Kidney (tissue), 14 donors: ENCODE measurements around the gene VPS13C. TPM values are rescaled to one million over a fixed set of nuclear protein-coding genes. Genes with fewer than 3 reads are reported as not detected.

Experiments used
- DNase-seq, 5 donors: peaks; one replicate each; pipeline ENCODE4 v3.0.0-alpha.2; 2013 to 2020
- FAIRE-seq: peaks from 2 replicates; lab custom pipeline; 2012; peaks lifted over from hg19 to GRCh38; lab: Jason Lieb, UNC
- H3K27ac ChIP-seq, 2 donors: one replicate each; pipeline ENCODE4 v1.7.0; 2013; ENCODE audit warnings: low read depth in 2 of 2, low read length in 2 of 2, inconsistent platforms in 1 of 2
- H3K27me3 ChIP-seq: one replicate; pipeline ENCODE4 v1.7.1; 2013; ENCODE audit warnings: low read length, inconsistent platforms; ENCODE audit not compliant: control insufficient read depth, insufficient read depth
- H3K36me3 ChIP-seq, 3 donors: one replicate each; pipeline versions ENCODE4 v1.7.0 to v1.7.1; 2013; ENCODE audit warnings: low read length in 3 of 3, control low read depth in 1 of 3, inconsistent platforms in 1 of 3; ENCODE audit not compliant: insufficient read depth in 3 of 3, control insufficient read depth in 2 of 3
- H3K4me1 ChIP-seq, 3 donors: one replicate each; pipeline versions ENCODE4 v1.7.0 to v1.7.1; 2013; ENCODE audit warnings: low read length in 3 of 3, inconsistent platforms in 1 of 3, low read depth in 1 of 3; ENCODE audit not compliant: control insufficient read depth in 2 of 3, insufficient read depth in 2 of 3
- H3K4me3 ChIP-seq, 3 donors: one replicate each; pipeline versions ENCODE4 v1.7.0 to v1.8.1; 2013; ENCODE audit warnings: low read length in 3 of 3, control low read depth in 1 of 3, inconsistent platforms in 1 of 3
- H3K9ac ChIP-seq, 3 donors: one replicate each; pipeline versions ENCODE4 v1.7.0 to v1.7.1; 2013; ENCODE audit warnings: low read length in 3 of 3, control low read depth in 1 of 3, inconsistent platforms in 1 of 3
- H3K9me3 ChIP-seq, 3 donors: one replicate each; pipeline versions ENCODE4 v1.7.0 to v1.7.1; 2013; ENCODE audit warnings: low read length in 3 of 3, control low read depth in 1 of 3, inconsistent platforms in 1 of 3; ENCODE audit not compliant: control insufficient read depth in 2 of 3, insufficient read depth in 1 of 3
- CTCF ChIP-seq: IDR thresholded peaks from 3 replicates; pipeline ENCODE4 v1.5.1; 2012; ENCODE audit warnings: mild to moderate bottlenecking, moderate library complexity, borderline replicate concordance; ENCODE audit not compliant: insufficient read depth; ENCODE audit errors: extremely low read depth
- intact Hi-C: fragments of 100-400 bp; cut with DNase I; formaldehyde crosslinking; loops from one replicate; pipeline ENCODE4 v1.11.1; 2022
- polyA plus RNA-seq: library from polyadenylated mRNA; stranded (reverse); fragments of 350-450 nt; fragmentation: Illumina TruSeq; extraction: RNeasy Lipid Tissue Mini Kit (QIAGEN cat#74804); gene quantifications from one replicate; pipeline ENCODE4 v1.2.3, GENCODE V29; 2014; ENCODE audit warnings: low read depth, low replicate concordance; ENCODE audit not compliant: insufficient read depth
- total RNA-seq: library from RNA; stranded (reverse); fragmentation: NEBNext Ultra II Directional; extraction: Animal tissue kit (Norgen Biotek cat#: 25700); gene quantifications from one replicate; pipeline ENCODE4 v1.2.1, GENCODE V29; 2021
- donor health status: control.
- donor health status: control.
- donor health status: control.
- donor health status: control.
- donor health status: control.
- donor health status: DM: yes; HTN: yes; CAD: no.
- donor health status: Normal renal cell carcinoma (clear cell type).

VPS13C gene
- total and polyA plus RNA-seq, 2 donors from 2014 or later: 12.5 to 106 TPM

GRCh38 chr15:61816856-61817255 lies 243.4 kb downstream of the VPS13C start:
- no peaks in the 10 kb centered on the region for H3K36me3 ChIP-seq
- no peak for FAIRE-seq
- no peaks in the 10 kb centered on the region for H3K27me3 ChIP-seq
- intact Hi-C loops: no loop called here
- no peak for TF ChIP-seq CTCF
- no peak overlapping the region for H3K9ac ChIP-seq
- H3K9me3 ChIP-seq: no peaks in the 10 kb centered on the region
- no peaks in the 10 kb centered on the region for H3K4me1 ChIP-seq
- no peak overlapping the region for H3K4me3 ChIP-seq
- no peak for DNase-seq
- H3K27ac ChIP-seq: no peak overlapping the region

GRCh38 chr15:61815356-61816083 lies 244.7 kb downstream of the VPS13C start:
- Histone ChIP-seq H3K4me3 (no peak overlapping the region), H3K9ac (no peak overlapping the region), H3K27me3 (no peaks in the 10 kb centered on the region), H3K27ac (no peak overlapping the region), H3K36me3 (no peaks in the 10 kb centered on the region), H3K9me3 (no peaks in the 10 kb centered on the region), H3K4me1 (no peaks in the 10 kb centered on the region)
- no peak for TF ChIP-seq CTCF
- intact Hi-C loops: no loop called here
- FAIRE-seq: no peak
- no peak for DNase-seq

- TF ChIP-seq CTCF: no peak
- FAIRE-seq: no peak
- intact Hi-C loops: no loop called here
These were observed 247.8 kb downstream of the VPS13C start for GRCh38 chr15:61812476-61812875.

More at GRCh38 chr15:61812476-61812875, 247.8 kb downstream of the VPS13C start:
- H3K27ac ChIP-seq: no peak overlapping the region
- H3K9ac ChIP-seq: no peak overlapping the region
- no peaks in the 10 kb centered on the region for H3K27me3 ChIP-seq
- DNase-seq: no peak
- no peaks in the 10 kb centered on the region for H3K9me3 ChIP-seq
- H3K36me3 ChIP-seq: no peaks in the 10 kb centered on the region
- no peaks in the 10 kb centered on the region for H3K4me1 ChIP-seq
- no peak overlapping the region for H3K4me3 ChIP-seq
